GM23248 (cell line): ENCODE data around the gene TTN. TPM values are rescaled to one million over a fixed set of nuclear protein-coding genes. Genes with fewer than 3 reads are reported as not detected.

Experiments used
- DNase-seq: peaks from one replicate; pipeline ENCODE4 v3.0.0-alpha.2; 2015
- H2AFZ ChIP-seq: fragments of 200-600 bp; sonication (generic); 2 replicates; pipeline ENCODE4 v1.6.1; 2016; ENCODE audit warnings: antibody characterized with exemption
- H3F3A ChIP-seq: fragments of 200-600 bp; sonication (generic); 2 replicates; pipeline ENCODE4 v1.6.1; 2016; ENCODE audit warnings: mild to moderate bottlenecking, antibody characterized with exemption, mixed run types; ENCODE audit not compliant: insufficient read depth
- H3K27ac ChIP-seq: fragments of 200-600 bp; sonication (generic); 2 replicates; pipeline ENCODE4 v1.5.1; 2016; ENCODE audit warnings: mild to moderate bottlenecking
- H3K27me3 ChIP-seq: fragments of 200-600 bp; sonication (generic); replicated peaks from 2 replicates; pipeline ENCODE4 v1.6.1; 2016; ENCODE audit warnings: mild to moderate bottlenecking; ENCODE audit not compliant: insufficient read depth
- H3K36me3 ChIP-seq: fragments of 200-600 bp; sonication (generic); 2 replicates; pipeline ENCODE4 v1.6.1; 2016; ENCODE audit warnings: low read depth, mild to moderate bottlenecking
- H3K4me1 ChIP-seq: fragments of 200-600 bp; sonication (generic); 2 replicates; pipeline ENCODE4 v1.6.1; 2016; ENCODE audit warnings: mild to moderate bottlenecking; ENCODE audit not compliant: insufficient read depth
- H3K4me2 ChIP-seq: fragments of 200-600 bp; sonication (generic); one replicate; pipeline ENCODE4 v1.6.1; 2016; ENCODE audit warnings: mild to moderate bottlenecking; ENCODE audit not compliant: unreplicated experiment
- H3K4me3 ChIP-seq: fragments of 200-600 bp; sonication (generic); 2 replicates; pipeline ENCODE4 v1.5.1; 2016; ENCODE audit warnings: mild to moderate bottlenecking
- H3K79me2 ChIP-seq: fragments of 200-600 bp; sonication (generic); 2 replicates; pipeline ENCODE4 v1.6.1; 2016; ENCODE audit warnings: mild to moderate bottlenecking; ENCODE audit not compliant: insufficient read depth
- H3K9ac ChIP-seq: fragments of 200-600 bp; sonication (generic); 2 replicates; pipeline ENCODE4 v1.6.1; 2016; ENCODE audit warnings: mild to moderate bottlenecking
- H3K9me2 ChIP-seq: fragments of 200-600 bp; sonication (generic); 2 replicates; pipeline ENCODE4 v1.6.1; 2016; ENCODE audit warnings: mixed run types, mild to moderate bottlenecking, moderate library complexity; ENCODE audit not compliant: insufficient read depth
- H3K9me3 ChIP-seq: fragments of 200-600 bp; sonication (generic); one replicate; pipeline ENCODE4 v1.6.1; 2017; ENCODE audit warnings: low read depth
- H4K20me1 ChIP-seq: fragments of 200-600 bp; sonication (generic); 2 replicates; pipeline ENCODE4 v1.6.0; 2016; ENCODE audit not compliant: insufficient read depth
- EZH2 ChIP-seq: fragments of 200-600 bp; sonication (generic); IDR thresholded peaks from 2 replicates; pipeline ENCODE4 v1.6.1; 2018; ENCODE audit warnings: antibody characterized with exemption, mild to moderate bottlenecking; ENCODE audit not compliant: insufficient read depth, poor library complexity, severe bottlenecking
- EZH2phosphoT487 ChIP-seq: fragments of 200-600 bp; sonication (generic); IDR thresholded peaks from 2 replicates; pipeline ENCODE4 v1.6.1; 2018; ENCODE audit warnings: antibody characterized with exemption, moderate library complexity, mild to moderate bottlenecking, low read depth; ENCODE audit not compliant: insufficient read depth
- WGBS, 2 experiments: methylation state at CpG; one replicate each; pipeline ENCODE4 v1.1.6; 2015 to 2017; ENCODE audit warnings: low lambda C conversion rate in 2 of 2, low coverage in 1 of 2; ENCODE audit errors: missing lambda C conversion rate in 2 of 2; 5-methylcytosine and 5-hydroxymethylcytosine counted together
- in situ Hi-C: fragments of 300-500 bp; cut with MboI; formaldehyde crosslinking; loops from 2 replicates; pipeline ENCODE4 v1.15.0; 2020
- polyA plus RNA-seq: library from polyadenylated mRNA; unstranded; fragments of >200 nt; fragmentation: Nextera tagmentation; extraction: Ambion mirVana; gene quantifications from 2 replicates; pipeline ENCODE4 v1.2.1, GENCODE V29; 2016
- total RNA-seq: library from RNA; depleted of rRNA; stranded (reverse); fragments of >200 nt; shearing (Covaris generic); gene quantifications from 2 replicates; pipeline ENCODE4 v1.2.3, GENCODE V29; 2014

TTN gene
- total and polyA plus RNA-seq, 2 experiments from 2014 or later = 0.13 TPM; not detected in 1

DNA sequence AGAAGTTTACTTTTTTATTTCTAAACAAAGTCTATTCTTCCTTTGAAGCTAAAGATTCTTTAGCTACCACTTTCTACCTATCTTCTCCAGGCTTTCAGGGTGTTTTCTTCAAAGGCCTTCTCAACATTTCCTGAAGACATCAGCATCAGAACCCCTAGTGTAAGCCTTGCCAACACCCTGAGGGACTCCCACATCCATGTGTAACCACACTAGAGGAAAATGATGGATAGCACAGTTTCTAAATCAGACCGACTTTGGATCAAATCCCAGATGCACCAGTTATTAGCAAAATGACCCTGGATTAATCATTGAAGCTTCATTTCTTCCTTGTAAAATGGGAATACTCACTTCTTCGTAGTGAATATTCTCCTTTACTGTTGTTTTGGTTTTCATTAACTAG lies 4.7 kb upstream of the TTN start:
- H3K79me2 ChIP-seq = no peaks in the 10 kb centered on the region
- no peak overlapping the region for H3K4me3 ChIP-seq
- H2AFZ ChIP-seq = no peak overlapping the region
- 88 to 96% methylated on average over 2 of the region's 2 CpGs for WGBS, 2 experiments
- H3K36me3 ChIP-seq = no peaks in the 10 kb centered on the region
- no peaks in the 10 kb centered on the region for H3K9me2 ChIP-seq
- H3K4me1 ChIP-seq = no peaks in the 10 kb centered on the region
- no peaks in the 10 kb centered on the region for H3K27me3 ChIP-seq
- DNase-seq = no peak
- in situ Hi-C loops = no loop called here
- H3F3A ChIP-seq = no peaks in the 10 kb centered on the region
- H3K4me2 ChIP-seq = no peak overlapping the region
- H4K20me1 ChIP-seq = no peaks in the 10 kb centered on the region
- H3K27ac ChIP-seq = no peak overlapping the region
- no peak for TF ChIP-seq EZH2phosphoT487
- H3K9me3 ChIP-seq = no peaks in the 10 kb centered on the region
- no peak overlapping the region for H3K9ac ChIP-seq

- H3K9me3 ChIP-seq = no peaks in the 10 kb centered on the region
- no peaks in the 10 kb centered on the region for H3F3A ChIP-seq
- no peaks in the 10 kb centered on the region for H4K20me1 ChIP-seq
- H3K9ac ChIP-seq = no peak overlapping the region
- no peaks in the 10 kb centered on the region for H3K36me3 ChIP-seq
- DNase-seq = no peak
- H3K79me2 ChIP-seq = no peaks in the 10 kb centered on the region
- no peaks in the 10 kb centered on the region for H3K9me2 ChIP-seq
- no peak for TF ChIP-seq EZH2
- TF ChIP-seq EZH2phosphoT487 = no peak
- H2AFZ ChIP-seq = no peak overlapping the region
- H3K4me2 ChIP-seq = no peak overlapping the region
- no peak overlapping the region for H3K4me3 ChIP-seq
- WGBS, 2 experiments = 64 to 74% methylated on average over 2 of the region's 2 CpGs
- no peaks in the 10 kb centered on the region for H3K27me3 ChIP-seq
- in situ Hi-C loops = no loop called here
- H3K4me1 ChIP-seq = no peaks in the 10 kb centered on the region
- no peak overlapping the region for H3K27ac ChIP-seq
Measured at GRCh38 chr2:178811045-178811444, 3.8 kb upstream of the TTN start.

GRCh38 chr2:178810422-178810821 lies 3.2 kb upstream of the TTN start:
- Histone ChIP-seq H3K9me2 (no peaks in the 10 kb centered on the region), H3K9ac (no peak overlapping the region), H4K20me1 (no peaks in the 10 kb centered on the region), H2AFZ (no peak overlapping the region), H3K4me3 (no peak overlapping the region), H3K9me3 (no peaks in the 10 kb centered on the region), H3K4me1 (no peaks in the 10 kb centered on the region), H3K27ac (no peak overlapping the region), H3K36me3 (no peaks in the 10 kb centered on the region), H3K27me3 (no peaks in the 10 kb centered on the region), H3K4me2 (no peak overlapping the region), H3F3A (no peaks in the 10 kb centered on the region), H3K79me2 (no peaks in the 10 kb centered on the region)
- WGBS, 2 experiments = 65 to 70% methylated on average over 5 of the region's 5 CpGs
- in situ Hi-C loops = no loop called here
- TF ChIP-seq EZH2 (no peak), EZH2phosphoT487 (no peak)
- DNase-seq = no peak

DNA sequence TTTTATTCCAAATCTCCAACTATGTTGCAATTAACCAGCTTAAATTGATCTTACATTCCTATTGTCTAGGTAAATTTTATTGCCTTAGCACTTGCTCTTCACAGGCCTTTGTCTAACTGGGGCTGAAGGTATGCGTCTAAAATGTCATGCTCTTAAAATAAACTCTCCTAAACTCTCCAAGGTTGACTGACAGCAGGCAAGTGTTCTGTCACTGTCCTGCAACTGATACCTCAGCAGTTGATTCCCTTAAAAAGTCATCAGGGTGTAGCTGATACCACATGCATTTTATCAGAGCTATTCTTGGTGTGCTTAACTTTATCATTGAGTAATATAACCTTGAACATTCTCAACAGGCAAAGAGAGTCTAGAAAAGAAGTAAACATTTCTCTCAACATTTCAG lies 680 bp downstream of the TTN start:
- no peaks in the 10 kb centered on the region for H3K79me2 ChIP-seq
- no peak overlapping the region for H3K4me3 ChIP-seq
- no peaks in the 10 kb centered on the region for H3K4me1 ChIP-seq
- 100% methylated on average over 1 of the region's 1 CpG for WGBS, 2 experiments
- no peaks in the 10 kb centered on the region for H3K9me2 ChIP-seq
- no peaks in the 10 kb centered on the region for H3K27me3 ChIP-seq
- TF ChIP-seq EZH2phosphoT487 = no peak
- no peak for TF ChIP-seq EZH2
- no peak overlapping the region for H3K4me2 ChIP-seq
- H3K9me3 ChIP-seq = no peaks in the 10 kb centered on the region
- no peak overlapping the region for H3K9ac ChIP-seq
- no peak overlapping the region for H2AFZ ChIP-seq
- DNase-seq = no peak
- in situ Hi-C loops = no loop called here
- no peaks in the 10 kb centered on the region for H3K36me3 ChIP-seq
- no peaks in the 10 kb centered on the region for H4K20me1 ChIP-seq
- H3F3A ChIP-seq = no peaks in the 10 kb centered on the region
- no peak overlapping the region for H3K27ac ChIP-seq

- no peak overlapping the region for H3K4me2 ChIP-seq
- no peaks in the 10 kb centered on the region for H3K9me3 ChIP-seq
- H3K9ac ChIP-seq = no peak overlapping the region
Measured at GRCh38 chr2:178805457-178805856, 1.8 kb downstream of the TTN start.

More at GRCh38 chr2:178805457-178805856, 1.8 kb downstream of the TTN start:
- no peak overlapping the region for H2AFZ ChIP-seq
- no peaks in the 10 kb centered on the region for H4K20me1 ChIP-seq
- H3K27me3 ChIP-seq = no peaks in the 10 kb centered on the region
- H3K36me3 ChIP-seq = no peaks in the 10 kb centered on the region
- H3K4me1 ChIP-seq = no peaks in the 10 kb centered on the region
- in situ Hi-C loops = no loop called here
- WGBS, 2 experiments = 70 to 82% methylated on average over 2 of the region's 2 CpGs
- TF ChIP-seq EZH2phosphoT487 = no peak
- TF ChIP-seq EZH2 = no peak
- no peaks in the 10 kb centered on the region for H3K9me2 ChIP-seq
- no peaks in the 10 kb centered on the region for H3K79me2 ChIP-seq
- no peak overlapping the region for H3K4me3 ChIP-seq
- H3K27ac ChIP-seq = no peak overlapping the region
- H3F3A ChIP-seq = no peaks in the 10 kb centered on the region
- no peak for DNase-seq
